GM12864 (cell line): ENCODE measurements around the gene SNRNP25.
A peak's percentile ranks its signal among the peaks of the same experiment; 100 is the strongest.
"Not testable (repeated sequence)": the region's sequence is repeated elsewhere in the genome, so short reads cannot be mapped to it uniquely, and the experiment has no call there.

Experiments used
- DNase-seq: peaks from one replicate; pipeline ENCODE4 v3.0.0-alpha.2; 2011; ENCODE audit warnings: low read depth
- H3K4me3 ChIP-seq: 2 replicates; pipeline ENCODE4 v1.5.1; 2011; ENCODE audit warnings: mild to moderate bottlenecking, low read depth, low read length, control low read depth
- CTCF ChIP-seq: IDR thresholded peaks from 2 replicates; pipeline ENCODE4 v1.5.1; 2011; ENCODE audit warnings: low read depth, mild to moderate bottlenecking, moderate library complexity, low read length, control low read depth, inconsistent platforms; ENCODE audit errors: missing control alignments

The SNRNP25 gene

DNA sequence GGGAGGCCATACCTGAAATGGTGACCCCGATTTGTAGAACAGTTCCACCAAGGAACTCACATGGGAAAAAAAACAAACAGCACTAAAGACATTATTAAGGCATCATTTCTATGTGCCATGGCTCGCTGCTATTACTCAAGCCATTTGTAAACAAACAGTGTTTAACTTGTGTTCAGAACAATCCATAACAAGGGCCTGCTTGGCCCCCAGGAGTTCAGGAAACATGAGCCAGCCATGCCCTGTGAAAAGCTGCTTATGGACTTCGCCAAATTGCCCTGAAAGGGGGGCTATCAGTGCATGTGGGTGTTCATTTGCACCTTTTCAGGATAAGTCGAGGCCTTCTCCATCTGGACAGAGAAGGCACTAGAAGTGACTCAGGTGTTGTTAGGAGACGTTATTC lies 8.2 kb upstream of the SNRNP25 start:
- H3K4me3 ChIP-seq = no peak overlapping the region
- TF ChIP-seq CTCF = no peak
- no peak for DNase-seq

- DNase-seq, H3K4me3 ChIP-seq: not testable (repeated sequence)
These were observed 7.1 kb upstream of the SNRNP25 start for GRCh38 chr16:46510-46909.

- no peak for DNase-seq
- TF ChIP-seq CTCF = no peak
- H3K4me3 ChIP-seq = no peak overlapping the region
These were observed 6.4 kb upstream of the SNRNP25 start for GRCh38 chr16:47234-47633.

GRCh38 chr16:50769-51591 lies 2.6 kb upstream of the SNRNP25 start:
- no peak for TF ChIP-seq CTCF
- H3K4me3 ChIP-seq = no peak overlapping the region
- DNase-seq = no peak

- H3K4me3 ChIP-seq = peak overlapping the region; percentile 96
- no peak for TF ChIP-seq CTCF
- DNase-seq = no peak
These were observed 581 bp downstream of the SNRNP25 start for GRCh38 chr16:54237-54581.

DNA sequence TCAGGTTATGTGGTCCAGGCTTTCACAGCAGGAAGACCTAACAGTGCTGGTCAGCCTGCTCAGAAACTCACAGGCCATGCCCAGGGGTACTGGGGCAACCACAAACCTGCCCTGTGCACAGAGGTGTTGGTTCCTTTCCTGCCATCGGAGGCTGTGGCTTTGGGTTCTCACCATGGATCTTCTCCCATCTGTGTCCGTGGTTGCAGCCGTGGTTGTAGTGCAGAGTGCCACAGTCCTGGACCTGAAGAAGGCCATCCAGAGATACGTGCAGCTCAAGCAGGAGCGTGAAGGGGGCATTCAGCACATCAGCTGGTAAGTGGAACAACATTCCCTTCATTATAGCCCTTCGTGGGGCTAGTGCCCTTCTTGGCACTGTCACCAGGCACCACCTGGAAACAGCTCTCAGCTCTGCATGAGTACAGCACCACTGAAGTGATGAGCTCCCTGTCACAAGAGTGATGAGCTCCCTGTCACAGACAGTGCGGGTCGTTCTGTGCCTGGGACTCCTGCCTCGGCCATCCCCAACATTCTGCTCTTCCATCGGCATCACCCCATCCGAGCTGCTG lies 2.0 kb downstream of the SNRNP25 start:
- no peak for TF ChIP-seq CTCF
- DNase-seq = no peak
- H3K4me3 ChIP-seq = no peak overlapping the region

DNA sequence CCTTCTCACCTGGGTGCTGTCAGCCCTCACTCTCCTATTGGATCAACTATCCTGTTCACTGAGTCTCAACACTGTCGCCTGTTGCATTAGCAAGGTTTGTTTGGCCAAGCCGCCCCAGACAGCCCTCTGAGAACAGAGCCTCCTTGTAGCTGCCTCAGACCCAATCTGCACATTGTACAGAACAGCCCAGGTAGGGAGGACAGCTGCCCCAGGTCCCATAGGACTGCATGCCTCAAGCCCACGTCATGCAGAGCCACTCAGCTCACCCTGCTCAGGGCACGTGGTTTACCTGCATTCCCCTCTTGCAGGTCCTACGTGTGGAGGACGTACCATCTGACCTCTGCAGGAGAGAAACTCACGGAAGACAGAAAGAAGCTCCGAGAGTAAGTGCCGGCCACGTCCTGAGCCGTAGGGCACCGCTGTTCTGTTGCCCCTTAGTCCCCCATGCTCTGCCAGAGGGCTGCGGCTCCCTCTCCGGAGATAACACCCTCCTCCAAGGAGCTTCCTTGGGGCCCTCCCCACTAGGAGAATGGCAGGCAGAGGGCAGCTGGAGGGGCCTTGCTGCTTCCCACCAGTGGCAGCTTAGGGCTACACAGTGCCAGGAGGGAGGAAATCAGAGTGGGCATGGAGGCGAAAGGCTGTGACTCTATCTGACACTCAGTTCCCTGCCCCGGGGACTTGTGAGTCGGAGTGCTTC lies 2.8 kb downstream of the SNRNP25 start:
- TF ChIP-seq CTCF = no peak
- H3K4me3 ChIP-seq = no peak overlapping the region
- DNase-seq = no peak
